B cell (primary cell): ENCODE results near the gene HHEX. TPM values are rescaled to one million over a fixed set of nuclear protein-coding genes. Genes with fewer than 3 reads are reported as not detected.
A peak's percentile ranks its signal among the peaks of the same experiment; 100 is the strongest.

Experiments used
- ATAC-seq: fragments of 200-7000 bp; cut with Tn5 transposase; one replicate; pipeline ENCODE4 v1.10.0; 2021; ENCODE audit warnings: low read depth, mild to moderate bottlenecking, moderate number of reproducible peaks, moderate library complexity
- CTCF ChIA-PET: fragments of 350-600 bp; sonication (Branson Sonifier 250); formaldehyde crosslinking; loops from one replicate; lab custom pipeline; 2021; ENCODE audit warnings: antibody characterized with exemption, inconsistent platforms; lab: Charles Lee
- POLR2A ChIA-PET: fragments of 350-600 bp; sonication (Branson Sonifier 250); formaldehyde crosslinking; loops from one replicate; lab custom pipeline; 2021; ENCODE audit warnings: antibody characterized with exemption; lab: Charles Lee
- DNase-seq: peaks from one replicate; pipeline ENCODE4 v3.0.0; 2013
- H2AFZ ChIP-seq: 2 replicates; pipeline ENCODE4 v1.6.1; 2012; ENCODE audit warnings: mild to moderate bottlenecking, low read depth, low read length; ENCODE audit not compliant: insufficient read depth, poor library complexity, severe bottlenecking
- H3K27ac ChIP-seq, 2 donors: 1 replicate in 1 of 2; 2 replicates in 1 of 2; pipeline ENCODE4 v1.5.1; 2012 to 2013; ENCODE audit warnings: low read length in 2 of 2, mild to moderate bottlenecking in 2 of 2, moderate library complexity in 1 of 2
- H3K27me3 ChIP-seq, 4 experiments: fragments of 200-600 bp in 1 of 4; sonication (generic) in 1 of 4; replicated peaks in 1 of 4; 1 replicate in 2 of 4; 2 replicates in 2 of 4; pipeline versions ENCODE4 v1.6.1 to v1.7.0; 2013 to 2016; ENCODE audit warnings: low read length in 3 of 4, mild to moderate bottlenecking in 2 of 4, mixed read lengths in 1 of 4, moderate library complexity in 1 of 4; ENCODE audit not compliant: insufficient read depth in 4 of 4, control insufficient read depth in 3 of 4; ENCODE audit errors: control extremely low read depth in 1 of 4
- H3K36me3 ChIP-seq, 2 experiments: replicated peaks in 1 of 2; 1 replicate in 1 of 2; 2 replicates in 1 of 2; pipeline versions ENCODE4 v1.6.1 to v1.7.1; 2013; ENCODE audit warnings: low read length in 1 of 2; ENCODE audit not compliant: insufficient read depth in 2 of 2, control insufficient read depth in 1 of 2; ENCODE audit errors: control extremely low read depth in 1 of 2, extremely low read depth in 1 of 2
- H3K4me1 ChIP-seq, 2 donors: fragments of 200-600 bp in 1 of 2; sonication (generic) in 1 of 2; 1 replicate in 1 of 2; 2 replicates in 1 of 2; pipeline versions ENCODE4 v1.5.1 to v1.6.1; 2013 to 2017; ENCODE audit warnings: low read length in 2 of 2; ENCODE audit not compliant: control insufficient read depth in 2 of 2, insufficient read depth in 2 of 2
- H3K4me2 ChIP-seq: replicated peaks from 2 replicates; pipeline ENCODE3; 2012; ENCODE audit warnings: mild to moderate bottlenecking, low read depth, low read length; ENCODE audit not compliant: poor library complexity, severe bottlenecking
- H3K4me3 ChIP-seq, 5 experiments: fragments of 200-600 bp in 1 of 5; sonication (generic) in 1 of 5; 1 replicate in 3 of 5; 2 replicates in 2 of 5; pipeline versions ENCODE4 v1.5.1 to v1.7.0; 2011 to 2016; ENCODE audit warnings: low read length in 4 of 5, mild to moderate bottlenecking in 4 of 5, low read depth in 2 of 5, control low read depth in 1 of 5, moderate library complexity in 1 of 5; ENCODE audit not compliant: insufficient read depth in 1 of 5; ENCODE audit errors: control extremely low read depth in 1 of 5, extremely low read depth in 1 of 5
- H3K79me2 ChIP-seq: fragments of 200-600 bp; sonication (generic); one replicate; pipeline ENCODE4 v1.6.0; 2016; ENCODE audit warnings: low read length; ENCODE audit not compliant: control insufficient read depth, insufficient read depth
- H3K9ac ChIP-seq: fragments of 200-600 bp; sonication (generic); 2 replicates; pipeline ENCODE4 v1.6.1; 2017; ENCODE audit warnings: mild to moderate bottlenecking, low read length, moderate library complexity
- H3K9me3 ChIP-seq, 3 donors: one replicate each; pipeline versions ENCODE4 v1.6.1 to v1.7.1; 2013; ENCODE audit warnings: low read length in 2 of 3; ENCODE audit not compliant: control insufficient read depth in 2 of 3, insufficient read depth in 1 of 3; ENCODE audit errors: control extremely low read depth in 1 of 3
- H4K20me1 ChIP-seq: 2 replicates; pipeline ENCODE4 v1.6.0; 2012; ENCODE audit warnings: mild to moderate bottlenecking, low read length; ENCODE audit not compliant: insufficient read depth, control insufficient read depth, poor library complexity, severe bottlenecking
- H3K27ac Mint-ChIP-seq: one replicate; pipeline ENCODE4 v1.8.0; 2021; ENCODE audit warnings: mixed read lengths
- H3K27me3 Mint-ChIP-seq: one replicate; pipeline ENCODE4 v1.8.0; 2021; ENCODE audit warnings: mixed read lengths
- H3K4me1 Mint-ChIP-seq: one replicate; pipeline ENCODE4 v1.8.0; 2021; ENCODE audit warnings: mixed read lengths
- H3K4me3 Mint-ChIP-seq: one replicate; pipeline ENCODE4 v1.8.0; 2021; ENCODE audit warnings: mixed read lengths
- H3K9me3 Mint-ChIP-seq: one replicate; pipeline ENCODE4 v1.8.0; 2022; ENCODE audit warnings: mixed read lengths; ENCODE audit not compliant: insufficient read depth
- EZH2 ChIP-seq: IDR thresholded peaks from 2 replicates; pipeline ENCODE4 v1.6.1; 2012; ENCODE audit warnings: borderline replicate concordance, low read depth, mild to moderate bottlenecking, moderate library complexity, low read length; ENCODE audit not compliant: insufficient read depth, poor library complexity, severe bottlenecking
- WGBS: methylation state at CpG from one replicate; pipeline ENCODE4 v1.1.5; 2013; ENCODE audit warnings: missing lambda C conversion rate; ENCODE audit not compliant: insufficient coverage; 5-methylcytosine and 5-hydroxymethylcytosine counted together
- intact Hi-C: fragments of 100-400 bp; cut with micrococcal nuclease; formaldehyde crosslinking; loops from one replicate; pipeline ENCODE4 v1.10.0; 2022
- polyA plus RNA-seq: library from polyadenylated mRNA; depleted of rRNA; stranded (reverse); fragments of >200 nt; gene quantifications from 2 replicates; pipeline ENCODE4 v1.2.3, GENCODE V29; 2012
- total RNA-seq, 2 donors: library from RNA; stranded (reverse); fragments of 120-200 nt in 1 of 2; gene quantifications; 1 replicate in 1 of 2; 2 replicates in 1 of 2; pipeline versions ENCODE4 v1.2.3 to v1.2.4, GENCODE V29; 2013 to 2022
- TF ChIP-seq, protein P1 (sequence below): fragments of 200-600 bp; IDR thresholded peaks from one replicate; pipeline ENCODE4 v1.8.0; 2022; ENCODE audit warnings: antibody characterized with exemption, mild to moderate bottlenecking

Gene HHEX
- total and polyA plus RNA-seq, 2 donors (not counting 1 experiment from before 2014, with no cell fraction given) = 96.9 to 149 TPM

DNA sequence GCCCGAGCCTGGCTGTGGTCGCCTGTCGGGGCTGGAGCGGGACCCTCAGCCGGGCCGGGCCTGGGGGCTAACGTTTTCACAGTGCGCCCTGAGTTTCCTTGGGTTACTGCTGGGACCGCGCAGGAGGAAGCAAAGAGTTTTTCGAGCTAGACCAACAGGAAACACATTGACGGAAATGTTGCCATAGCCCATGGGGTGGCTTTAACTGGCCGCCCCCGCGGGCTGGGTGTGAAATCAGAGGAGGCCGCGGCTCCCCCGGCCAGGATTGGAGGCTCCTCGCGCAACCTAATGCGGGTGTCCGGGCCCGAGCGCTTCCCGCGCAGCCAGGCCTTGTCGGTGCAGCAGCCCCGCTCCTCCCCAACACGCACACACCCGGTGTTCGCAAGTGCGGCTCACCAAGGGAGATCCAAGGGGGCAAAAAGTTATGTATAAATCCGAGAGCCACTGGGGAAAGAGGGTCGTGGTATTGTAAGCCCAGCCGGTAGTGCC, 1.9 kb downstream of the HHEX start:
- Mint-ChIP-seq H3K4me1 (peaks cover 56% of the 10 kb centered on the region), H3K27ac (peak overlapping the region; percentile 98), H3K27me3 (no peaks in the 10 kb centered on the region), H3K4me3 (peak overlapping the region; percentile 96), H3K9me3 (no peaks in the 10 kb centered on the region)
- peak; percentile 20 for ATAC-seq
- TF ChIP-seq, protein P1, sequence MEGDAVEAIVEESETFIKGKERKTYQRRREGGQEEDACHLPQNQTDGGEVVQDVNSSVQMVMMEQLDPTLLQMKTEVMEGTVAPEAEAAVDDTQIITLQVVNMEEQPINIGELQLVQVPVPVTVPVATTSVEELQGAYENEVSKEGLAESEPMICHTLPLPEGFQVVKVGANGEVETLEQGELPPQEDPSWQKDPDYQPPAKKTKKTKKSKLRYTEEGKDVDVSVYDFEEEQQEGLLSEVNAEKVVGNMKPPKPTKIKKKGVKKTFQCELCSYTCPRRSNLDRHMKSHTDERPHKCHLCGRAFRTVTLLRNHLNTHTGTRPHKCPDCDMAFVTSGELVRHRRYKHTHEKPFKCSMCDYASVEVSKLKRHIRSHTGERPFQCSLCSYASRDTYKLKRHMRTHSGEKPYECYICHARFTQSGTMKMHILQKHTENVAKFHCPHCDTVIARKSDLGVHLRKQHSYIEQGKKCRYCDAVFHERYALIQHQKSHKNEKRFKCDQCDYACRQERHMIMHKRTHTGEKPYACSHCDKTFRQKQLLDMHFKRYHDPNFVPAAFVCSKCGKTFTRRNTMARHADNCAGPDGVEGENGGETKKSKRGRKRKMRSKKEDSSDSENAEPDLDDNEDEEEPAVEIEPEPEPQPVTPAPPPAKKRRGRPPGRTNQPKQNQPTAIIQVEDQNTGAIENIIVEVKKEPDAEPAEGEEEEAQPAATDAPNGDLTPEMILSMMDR = no peak
- no peak for TF ChIP-seq EZH2
- DNase-seq = peak; percentile 85
- ChIA-PET CTCF (interaction anchor here (0.7 to 8.1 kb wide), 14 partner anchors 7 to 186 kb away, joined by 3 to 73 read pairs (median 9); partner anchors contain the start of gene EXOC6), POLR2A (interaction anchor here (0.6 to 5.3 kb wide), 14 partner anchors 9 to 157 kb away, joined by 3 to 77 read pairs (median 10); partner anchors contain the start of genes EXOC6, IDE and KIF11)
- Histone ChIP-seq H2AFZ (peak overlapping the region; percentile 83), H3K4me3 (peak overlapping the region; percentile 82 to 95 (median 87)), H3K9ac (peak overlapping the region; percentile 87), H4K20me1 (peaks cover 4% of the 10 kb centered on the region), H3K36me3 (peaks cover 16 to 39% of the 10 kb centered on the region in 2 experiments), H3K9me3 (peaks cover 0 to under 1% (median 0%) of the 10 kb centered on the region in 3 donors), H3K4me1 (peaks cover 30 to 34% of the 10 kb centered on the region in 2 donors), H3K79me2 (peaks cover 70% of the 10 kb centered on the region), H3K27ac (peak overlapping the region; percentile 89 to 90), H3K4me2 (peak overlapping the region; percentile 94), H3K27me3 (no peaks in the 10 kb centered on the region)
- intact Hi-C loops = loop anchor here (1.0 to 5.0 kb wide), 4 partner anchors 8 to 399 kb away; partner anchors contain the start of genes CPEB3 and MARCHF5
- 1% methylated on average over 21 of the region's 35 CpGs for WGBS
